Mesendoderm (in vitro differentiated cells): ENCODE data around the gene SRSF10.
A peak's percentile ranks its signal among the peaks of the same experiment; 100 is the strongest.
"Not testable (repeated sequence)": the region's sequence is repeated elsewhere in the genome, so short reads cannot be mapped to it uniquely, and the experiment has no call there.

ENCODE experiments used
- DNase-seq: peaks from one replicate; pipeline ENCODE4 v3.0.0; 2013
- H2AK5ac ChIP-seq: 2 replicates; pipeline ENCODE4 v1.6.1; 2013; ENCODE audit warnings: low read length, inconsistent platforms
- H2BK120ac ChIP-seq: 2 replicates; pipeline ENCODE4 v1.6.1; 2013; ENCODE audit warnings: low read depth, mild to moderate bottlenecking, low read length, moderate library complexity, mixed read lengths
- H2BK15ac ChIP-seq: replicated peaks from 2 replicates; pipeline ENCODE4 v1.6.1; 2013; ENCODE audit warnings: low read depth, mild to moderate bottlenecking, moderate library complexity
- H2BK5ac ChIP-seq: 2 replicates; pipeline ENCODE4 v1.6.1; 2013; ENCODE audit warnings: low read length, inconsistent platforms
- H3K18ac ChIP-seq: 2 replicates; pipeline ENCODE4 v1.6.1; 2013; ENCODE audit warnings: mild to moderate bottlenecking, low read length, mixed read lengths
- H3K23ac ChIP-seq: one replicate; pipeline ENCODE4 v1.6.1; 2013; ENCODE audit warnings: low read length
- H3K27ac ChIP-seq: 2 replicates; pipeline ENCODE4 v1.5.1; 2013; ENCODE audit warnings: low read depth, mild to moderate bottlenecking, inconsistent platforms, low read length, moderate library complexity
- H3K27me3 ChIP-seq: 2 replicates; pipeline ENCODE4 v1.6.1; 2013; ENCODE audit warnings: low read length, control low read depth, mild to moderate bottlenecking, inconsistent platforms; ENCODE audit not compliant: insufficient read depth, poor library complexity
- H3K36me3 ChIP-seq: 2 replicates; pipeline ENCODE4 v1.6.1; 2013; ENCODE audit warnings: low read length, inconsistent platforms; ENCODE audit not compliant: control insufficient read depth, insufficient read depth
- H3K4ac ChIP-seq: one replicate; pipeline ENCODE4 v1.6.1; 2013; ENCODE audit warnings: low read depth, mild to moderate bottlenecking, low read length, moderate library complexity
- H3K4me1 ChIP-seq: 2 replicates; pipeline ENCODE4 v1.6.1; 2013; ENCODE audit warnings: low read depth, low read length, inconsistent platforms; ENCODE audit not compliant: control insufficient read depth
- H3K4me2 ChIP-seq: 2 replicates; pipeline ENCODE4 v1.6.1; 2013; ENCODE audit warnings: low read length
- H3K4me3 ChIP-seq: 2 replicates; pipeline ENCODE4 v1.5.1; 2013; ENCODE audit warnings: mild to moderate bottlenecking, low read length
- H3K56ac ChIP-seq: one replicate; pipeline ENCODE4 v1.6.1; 2013; ENCODE audit warnings: low read length
- H3K79me1 ChIP-seq: 2 replicates; pipeline ENCODE4 v1.6.1; 2013; ENCODE audit warnings: low read length, inconsistent platforms
- H3K79me2 ChIP-seq: 2 replicates; pipeline ENCODE4 v1.6.1; 2013; ENCODE audit warnings: mild to moderate bottlenecking, low read length; ENCODE audit not compliant: control insufficient read depth, insufficient read depth
- H3K9ac ChIP-seq: 2 replicates; pipeline ENCODE4 v1.6.1; 2013; ENCODE audit warnings: low read length, inconsistent platforms
- H4K5ac ChIP-seq: one replicate; pipeline ENCODE4 v1.6.1; 2013; ENCODE audit warnings: low read length
- H4K8ac ChIP-seq: one replicate; pipeline ENCODE4 v1.6.1; 2013; ENCODE audit warnings: low read depth, mild to moderate bottlenecking, control low read depth, low read length, moderate library complexity
- WGBS: extraction: QIAGEN DNeasy Blood & Tissue Kit; methylation state at CpG from one replicate; pipeline ENCODE4 v1.1.7; 2013; ENCODE audit warnings: low lambda C conversion rate, missing lambda C conversion rate; ENCODE audit not compliant: insufficient coverage; ENCODE audit errors: extremely low coverage; 5-methylcytosine and 5-hydroxymethylcytosine counted together

The SRSF10 gene

DNA sequence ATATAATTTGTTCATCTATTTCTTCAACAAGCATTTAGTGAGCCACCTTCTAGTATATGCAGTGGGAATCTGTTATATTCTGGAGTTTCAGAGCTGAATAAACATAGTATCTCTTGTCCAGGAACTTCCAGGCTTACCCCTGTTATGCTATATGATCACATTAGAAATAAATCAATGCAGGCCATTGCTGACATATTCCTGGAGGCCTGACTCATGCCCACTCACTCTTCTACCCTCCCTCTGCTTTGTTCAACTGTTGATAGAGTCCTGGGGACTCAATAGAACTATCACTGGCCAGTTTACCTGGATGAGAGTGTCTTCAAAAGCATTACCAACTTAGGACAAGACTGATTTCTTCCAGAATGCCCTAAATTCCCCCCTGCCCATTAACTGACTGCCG, 29.3 kb upstream of the SRSF10 start:
- no peak for DNase-seq
- Histone ChIP-seq H3K23ac (no peak overlapping the region), H3K79me2 (no peaks in the 10 kb centered on the region), H3K27me3 (no peaks in the 10 kb centered on the region), H3K4me2 (no peak overlapping the region), H4K5ac (no peak overlapping the region), H2BK5ac (no peak overlapping the region), H3K18ac (no peak overlapping the region), H2AK5ac (no peak overlapping the region), H3K27ac (no peak overlapping the region), H3K79me1 (no peaks in the 10 kb centered on the region), H2BK120ac (no peak overlapping the region), H3K9ac (no peak overlapping the region), H4K8ac (no peak overlapping the region), H3K56ac (no peak overlapping the region), H3K4ac (no peak overlapping the region), H3K4me3 (no peak overlapping the region), H2BK15ac (no peak overlapping the region), H3K4me1 (no peaks in the 10 kb centered on the region), H3K36me3 (no peaks in the 10 kb centered on the region)
- WGBS: no CpG with 5 or more reads among the region's 1 CpG

DNA sequence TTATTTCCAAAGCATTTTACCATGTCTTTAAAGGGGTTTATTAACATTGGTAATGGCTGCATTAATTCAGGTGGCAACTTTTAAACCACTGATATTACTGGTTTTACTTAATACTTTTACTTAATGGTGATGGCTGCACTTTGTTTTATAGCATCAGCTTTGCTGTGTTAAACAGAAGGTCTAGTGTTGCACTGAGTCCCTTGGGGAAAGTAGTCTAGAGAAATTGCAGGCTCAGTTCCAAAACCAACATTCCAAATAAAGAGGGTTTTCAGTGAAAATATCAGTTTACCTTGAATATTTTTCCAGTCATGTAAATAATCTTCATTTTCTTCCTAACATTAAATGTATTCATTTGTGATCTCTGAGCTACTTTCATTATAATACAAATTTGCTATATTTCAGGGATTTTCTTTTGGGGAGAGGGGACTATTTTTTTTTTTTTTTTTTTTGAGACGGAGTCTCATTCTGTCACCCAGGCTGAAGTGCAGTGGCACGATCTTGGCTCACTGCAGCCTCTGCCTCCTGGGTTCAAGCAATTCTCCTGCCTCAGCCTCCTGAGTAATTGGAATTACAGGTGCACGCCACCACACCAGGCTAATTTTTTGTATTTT, 28.6 kb upstream of the SRSF10 start:
- H2AK5ac ChIP-seq, H3K23ac ChIP-seq: not testable (repeated sequence)

DNA sequence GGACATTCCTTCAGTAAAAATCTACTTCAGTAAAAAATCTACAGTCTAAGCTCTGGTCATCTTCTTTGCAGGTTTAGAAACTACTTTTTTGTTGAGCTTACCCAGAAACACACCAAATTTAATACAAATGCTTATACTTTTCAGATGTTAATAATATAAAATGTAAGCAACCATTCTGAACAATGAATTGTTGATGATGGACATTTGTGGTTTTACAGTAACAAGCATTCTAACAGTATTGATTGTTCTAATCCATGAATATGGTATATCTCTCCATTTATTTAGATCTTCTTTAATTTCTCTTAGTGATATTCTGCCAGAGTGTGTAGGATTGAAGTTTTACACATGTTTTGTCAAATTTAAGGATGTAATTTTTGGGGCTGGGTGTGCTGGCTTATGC, 27.0 kb upstream of the SRSF10 start:
- Histone ChIP-seq H3K23ac (no peak overlapping the region), H3K79me2 (no peaks in the 10 kb centered on the region), H3K27ac (no peak overlapping the region), H2BK5ac (no peak overlapping the region), H3K4ac (no peak overlapping the region), H3K79me1 (no peaks in the 10 kb centered on the region), H3K4me3 (no peak overlapping the region), H2BK15ac (no peak overlapping the region), H4K8ac (no peak overlapping the region), H2AK5ac (no peak overlapping the region), H3K9ac (no peak overlapping the region), H3K18ac (no peak overlapping the region), H3K36me3 (no peaks in the 10 kb centered on the region), H3K56ac (no peak overlapping the region), H4K5ac (no peak overlapping the region), H2BK120ac (no peak overlapping the region), H3K4me2 (no peak overlapping the region), H3K4me1 (peaks cover 6% of the 10 kb centered on the region), H3K27me3 (no peaks in the 10 kb centered on the region)
- DNase-seq: no peak

More for the DNA sequence above, 28.6 kb upstream of the SRSF10 start:
- not testable (repeated sequence) for H3K9ac ChIP-seq, H3K36me3 ChIP-seq, H2BK5ac ChIP-seq, H3K18ac ChIP-seq, H4K8ac ChIP-seq, H3K79me1 ChIP-seq, H2BK120ac ChIP-seq, H3K79me2 ChIP-seq, H3K4me2 ChIP-seq, H3K27me3 ChIP-seq, H3K27ac ChIP-seq, H4K5ac ChIP-seq, H3K4me3 ChIP-seq, H2BK15ac ChIP-seq, H3K56ac ChIP-seq, H3K4me1 ChIP-seq, H3K4ac ChIP-seq, DNase-seq
- WGBS: no CpG with 5 or more reads among the region's 3 CpGs

DNA sequence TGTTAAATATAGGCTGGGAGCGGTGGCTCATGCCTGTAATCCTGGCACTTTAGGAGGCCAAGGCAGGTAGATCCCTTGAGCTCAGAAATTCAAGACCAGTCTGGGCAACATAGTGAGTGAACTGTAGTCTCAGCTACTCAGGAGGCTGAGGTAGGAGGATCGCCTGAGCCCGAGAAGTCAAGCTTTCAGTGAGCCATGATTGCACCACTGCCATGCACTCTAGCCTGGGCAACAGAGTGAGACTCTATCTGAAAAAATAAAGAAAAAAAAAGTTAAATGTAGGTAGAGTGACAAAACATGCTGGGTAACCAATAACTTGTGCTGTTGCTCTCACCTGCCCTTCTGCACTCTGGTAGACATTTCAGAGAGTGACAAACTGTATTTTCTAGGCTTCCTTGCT, 25.0 kb upstream of the SRSF10 start:
- no peak overlapping the region for H3K56ac ChIP-seq
- H3K9ac ChIP-seq: no peak overlapping the region
- no peak overlapping the region for H2BK120ac ChIP-seq
- no peak overlapping the region for H3K18ac ChIP-seq
- no peak overlapping the region for H2BK5ac ChIP-seq
- no peak overlapping the region for H3K4me3 ChIP-seq
- peaks cover 6% of the 10 kb centered on the region for H3K4me1 ChIP-seq
- no peak overlapping the region for H3K4me2 ChIP-seq
- H3K27me3 ChIP-seq: no peaks in the 10 kb centered on the region
- H2AK5ac ChIP-seq: no peak overlapping the region
- H4K8ac ChIP-seq: no peak overlapping the region
- H3K79me1 ChIP-seq: no peaks in the 10 kb centered on the region
- DNase-seq: no peak
- no peaks in the 10 kb centered on the region for H3K36me3 ChIP-seq
- H3K79me2 ChIP-seq: no peaks in the 10 kb centered on the region
- no peak overlapping the region for H3K27ac ChIP-seq
- H4K5ac ChIP-seq: no peak overlapping the region
- H3K4ac ChIP-seq: no peak overlapping the region
- WGBS: no CpG with 5 or more reads among the region's 3 CpGs
- no peak overlapping the region for H3K23ac ChIP-seq
- H2BK15ac ChIP-seq: no peak overlapping the region

DNA sequence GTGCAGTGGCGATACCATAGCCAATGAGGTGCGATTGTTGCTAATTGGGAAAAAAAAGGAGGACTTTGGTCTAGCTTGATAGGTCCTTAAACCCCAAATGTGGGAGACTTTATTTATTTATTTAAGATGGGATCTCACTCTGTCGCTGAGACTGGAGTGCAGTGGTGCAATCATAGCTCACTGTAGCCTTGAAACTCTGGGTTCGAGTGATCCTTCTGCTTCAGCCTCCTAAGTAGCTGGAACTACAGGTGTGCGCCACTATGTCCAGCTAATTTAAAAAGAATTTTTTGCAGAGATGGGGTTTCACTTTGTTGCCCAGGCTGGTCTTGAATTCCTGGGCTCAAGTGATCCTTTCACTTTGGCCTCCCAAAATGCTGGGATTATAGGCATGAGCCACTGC, 24.0 kb upstream of the SRSF10 start:
- no peak overlapping the region for H3K4ac ChIP-seq
- no peak overlapping the region for H3K4me2 ChIP-seq
- no peak overlapping the region for H3K9ac ChIP-seq
- H3K27ac ChIP-seq: no peak overlapping the region
- no peak overlapping the region for H4K8ac ChIP-seq
- H3K18ac ChIP-seq: no peak overlapping the region
- no peaks in the 10 kb centered on the region for H3K27me3 ChIP-seq
- no peak for DNase-seq
- H2AK5ac ChIP-seq: no peak overlapping the region
- no peaks in the 10 kb centered on the region for H3K79me1 ChIP-seq
- no peak overlapping the region for H2BK15ac ChIP-seq
- WGBS: no CpG with 5 or more reads among the region's 5 CpGs
- H3K4me3 ChIP-seq: no peak overlapping the region
- no peak overlapping the region for H3K23ac ChIP-seq
- no peak overlapping the region for H2BK120ac ChIP-seq
- H3K36me3 ChIP-seq: no peaks in the 10 kb centered on the region
- no peak overlapping the region for H3K56ac ChIP-seq
- H4K5ac ChIP-seq: no peak overlapping the region
- peaks cover 6% of the 10 kb centered on the region for H3K4me1 ChIP-seq
- no peaks in the 10 kb centered on the region for H3K79me2 ChIP-seq
- no peak overlapping the region for H2BK5ac ChIP-seq

DNA sequence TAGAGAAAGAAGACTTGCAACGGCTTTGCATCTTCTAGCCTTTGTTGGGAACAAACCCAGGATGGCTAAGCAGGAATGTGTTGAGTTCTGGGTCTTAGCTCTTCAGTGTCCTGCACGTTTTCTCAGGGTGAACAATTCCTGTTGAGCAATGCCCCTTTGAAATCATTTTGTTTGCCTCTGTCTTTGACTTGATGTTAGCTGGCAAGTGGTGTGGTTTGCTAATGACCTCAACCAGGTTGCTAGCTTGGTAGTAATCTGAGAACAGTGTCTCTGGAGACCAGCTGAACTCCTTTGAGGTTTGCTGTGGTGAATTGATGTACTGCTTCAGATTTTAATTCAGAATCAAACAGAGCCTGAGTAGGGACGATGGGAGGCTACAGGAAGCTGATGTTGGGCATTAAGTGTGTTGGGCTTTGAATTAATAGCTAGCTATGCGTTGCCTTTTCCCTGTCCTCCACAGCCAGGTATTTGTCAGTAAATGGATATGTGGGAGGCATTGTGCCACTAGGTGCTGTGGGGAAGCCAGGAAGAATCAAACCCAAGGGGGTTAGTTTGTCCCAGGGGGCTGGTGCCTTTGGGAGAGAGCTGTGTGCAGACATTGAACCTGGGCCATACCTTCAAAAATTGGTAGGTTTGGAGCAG, 23.3 kb upstream of the SRSF10 start:
- H3K79me1 ChIP-seq: no peaks in the 10 kb centered on the region
- no peak overlapping the region for H4K5ac ChIP-seq
- no peak overlapping the region for H3K27ac ChIP-seq
- H2BK15ac ChIP-seq: no peak overlapping the region
- H2AK5ac ChIP-seq: no peak overlapping the region
- H3K23ac ChIP-seq: no peak overlapping the region
- H3K4me1 ChIP-seq: peaks cover 6% of the 10 kb centered on the region
- no peak overlapping the region for H3K56ac ChIP-seq
- no peak overlapping the region for H3K9ac ChIP-seq
- DNase-seq: peak; percentile 43
- no peak overlapping the region for H3K18ac ChIP-seq
- H3K4me2 ChIP-seq: no peak overlapping the region
- H3K36me3 ChIP-seq: no peaks in the 10 kb centered on the region
- H3K79me2 ChIP-seq: no peaks in the 10 kb centered on the region
- H3K4me3 ChIP-seq: no peak overlapping the region
- no peaks in the 10 kb centered on the region for H3K27me3 ChIP-seq
- H2BK5ac ChIP-seq: no peak overlapping the region
- no peak overlapping the region for H2BK120ac ChIP-seq
- WGBS: no CpG with 5 or more reads among the region's 4 CpGs
- H4K8ac ChIP-seq: no peak overlapping the region
- no peak overlapping the region for H3K4ac ChIP-seq
